HepG2 (cell line): ENCODE results near the gene PRRC1. TPM values are rescaled to one million over a fixed set of nuclear protein-coding genes. Genes with fewer than 3 reads are reported as not detected.

Experiments used
- ATAC-seq: fragments of 200-7000 bp; cut with Tn5 transposase; 3 replicates; pipeline ENCODE4 v1.9.1; 2020; ENCODE audit warnings: mild to moderate bottlenecking, moderate library complexity
- BruUV-seq: library from RNA; stranded (reverse); fragments of 400-500 nt; replicated peaks from 2 replicates; lab custom pipeline; 2021; lab: Mats Ljungman, UMichigan
- CTCF ChIA-PET: fragments of 300-600 bp; formaldehyde crosslinking; extraction: SDS; loops from one replicate; lab custom pipeline; 2021; ENCODE audit warnings: low total read pairs, inconsistent platforms, low intra/inter-chr PET ratio; lab: Yijun Ruan, JAX
- POLR2A ChIA-PET: fragments of 350-600 bp; sonication (Branson Sonifier 250); formaldehyde crosslinking; loops from one replicate; lab custom pipeline; 2020; ENCODE audit warnings: antibody characterized with exemption, inconsistent platforms; lab: Yijun Ruan, JAX
- DNase-seq: peaks from one replicate; pipeline ENCODE4 v3.0.0-alpha.2; 2015; ENCODE audit warnings: low spot score
- FAIRE-seq: peaks from 3 replicates; lab custom pipeline; 2011; peaks lifted over from hg19 to GRCh38; lab: Jason Lieb, UNC
- H2AFZ ChIP-seq: one replicate; pipeline ENCODE4 v1.6.1; 2011; ENCODE audit warnings: low read length, inconsistent platforms
- H3K27ac ChIP-seq: fragments of 300-600 bp; 3 replicates; pipeline ENCODE4 v1.8.0; 2011; ENCODE audit warnings: mixed run types, mild to moderate bottlenecking, mixed read lengths, low read length, inconsistent platforms; ENCODE audit not compliant: insufficient read depth; ENCODE audit errors: extremely low read length
- H3K27me3 ChIP-seq, 2 experiments: fragments of 200-600 bp in 1 of 2; 2 replicates in 1 of 2; 3 replicates in 1 of 2; pipeline versions ENCODE4 v1.6.0 to v1.8.0; 2011; ENCODE audit warnings: low read length in 2 of 2, mild to moderate bottlenecking in 2 of 2, moderate library complexity in 2 of 2, inconsistent platforms in 1 of 2; ENCODE audit not compliant: insufficient read depth in 2 of 2, control insufficient read depth in 1 of 2
- H3K36me3 ChIP-seq, 2 experiments: fragments of 200-600 bp in 1 of 2; replicated peaks in 1 of 2; 2 replicates in 1 of 2; 3 replicates in 1 of 2; pipeline versions ENCODE4 v1.5.1 to v1.8.0; 2011; ENCODE audit warnings: low read length in 2 of 2, inconsistent platforms in 1 of 2; ENCODE audit not compliant: insufficient read depth in 2 of 2, control insufficient read depth in 1 of 2
- H3K4me1 ChIP-seq: 2 replicates; pipeline ENCODE4 v1.5.1; 2012; ENCODE audit warnings: low read length, inconsistent platforms; ENCODE audit not compliant: insufficient read depth
- H3K4me2 ChIP-seq: 2 replicates; pipeline ENCODE4 v1.6.0; 2011; ENCODE audit warnings: low read depth, low read length, inconsistent platforms
- H3K4me3 ChIP-seq, 3 experiments: fragments of 200-600 bp in 1 of 3; sonication (generic), shearing (Covaris generic) in 1 of 3; replicated peaks in 1 of 3; 2 replicates each; pipeline ENCODE4 v1.5.1; 2011 to 2016; ENCODE audit warnings: low read length in 3 of 3, inconsistent platforms in 2 of 3, low read depth in 2 of 3, mild to moderate bottlenecking in 2 of 3, control low read depth in 1 of 3, mixed read lengths in 1 of 3; ENCODE audit not compliant: insufficient read depth in 1 of 3
- H3K79me2 ChIP-seq: one replicate; pipeline ENCODE4 v1.6.1; 2011; ENCODE audit warnings: low read length, inconsistent platforms; ENCODE audit not compliant: insufficient read depth
- H3K9ac ChIP-seq: 2 replicates; pipeline ENCODE4 v1.6.0; 2011; ENCODE audit warnings: mild to moderate bottlenecking, low read depth, low read length, inconsistent platforms; ENCODE audit not compliant: insufficient read depth
- H3K9me3 ChIP-seq: 2 replicates; pipeline ENCODE4 v1.5.1; 2012; ENCODE audit warnings: mild to moderate bottlenecking, low read length
- H4K20me1 ChIP-seq: 2 replicates; pipeline ENCODE4 v1.6.0; 2011; ENCODE audit warnings: inconsistent platforms, mild to moderate bottlenecking, low read length, moderate library complexity; ENCODE audit not compliant: insufficient read depth
- HDAC6 ChIP-seq: fragments of 200-600 bp; sonication (generic); IDR thresholded peaks from 2 replicates; pipeline ENCODE4 v1.7.0; 2017; ENCODE audit warnings: mild to moderate bottlenecking, antibody characterized with exemption, low read length, low read depth
- ISX ChIP-seq: sonication (generic); formaldehyde crosslinking; conservative IDR thresholded peaks from 2 replicates; pipeline ENCODE4 v1.5.0; 2020; ENCODE audit warnings: missing genetic modification reagents
- KMT2B ChIP-seq: IDR thresholded peaks from 2 replicates; pipeline ENCODE4 v1.6.1; 2016; ENCODE audit warnings: missing genetic modification reagents, missing compliant biosample characterization
- MAFF ChIP-seq: IDR thresholded peaks from 2 replicates; pipeline ENCODE4 v1.6.1; 2011; ENCODE audit warnings: low read depth, low read length, improper control_type of control experiment
- MLLT10 ChIP-seq: sonication (generic); formaldehyde crosslinking; IDR thresholded peaks from 2 replicates; pipeline ENCODE4 v1.4.0; 2020; ENCODE audit warnings: missing genetic modification reagents
- MXD4 ChIP-seq: IDR thresholded peaks from 2 replicates; pipeline ENCODE4 v1.6.1; 2016; ENCODE audit warnings: mild to moderate bottlenecking, missing biosample characterization, missing genetic modification reagents
- SNAPC5 ChIP-seq: sonication (generic); formaldehyde crosslinking; IDR thresholded peaks from 2 replicates; pipeline ENCODE4 v1.8.1; 2023; ENCODE audit warnings: mild to moderate bottlenecking, missing genetic modification reagents, borderline replicate concordance
- SRF ChIP-seq: IDR thresholded peaks from 2 replicates; pipeline ENCODE4 v1.6.1; 2011; ENCODE audit warnings: mild to moderate bottlenecking, low read depth, low read length, moderate library complexity
- SRY ChIP-seq: sonication (generic); formaldehyde crosslinking; IDR thresholded peaks from 2 replicates; pipeline ENCODE4 v1.8.0; 2022; ENCODE audit warnings: mild to moderate bottlenecking, missing genetic modification reagents
- ZMAT3 ChIP-seq: sonication (generic); formaldehyde crosslinking; conservative IDR thresholded peaks from 2 replicates; pipeline ENCODE4 v1.7.0; 2021; ENCODE audit warnings: missing genetic modification reagents
- ZNF260 ChIP-seq: sonication (generic); formaldehyde crosslinking; IDR thresholded peaks from 2 replicates; pipeline ENCODE4 v1.4.0; 2020; ENCODE audit warnings: missing genetic modification reagents, low read depth, mild to moderate bottlenecking, borderline replicate concordance
- ZNF343 ChIP-seq: sonication (generic); formaldehyde crosslinking; IDR thresholded peaks from 2 replicates; pipeline ENCODE4 v1.4.0; 2020; ENCODE audit warnings: mild to moderate bottlenecking, missing genetic modification reagents
- ZNF644 ChIP-seq: IDR thresholded peaks from 2 replicates; pipeline ENCODE4 v1.6.1; 2016; ENCODE audit warnings: low read depth
- WGBS: methylation state at CpG from one replicate; pipeline ENCODE4 v1.1.6; 2017; ENCODE audit warnings: low lambda C conversion rate; 5-methylcytosine and 5-hydroxymethylcytosine counted together
- in situ Hi-C: cut with HindIII; loops from 2 replicates; pipeline ENCODE4 v1.10.0; 2017; ENCODE audit warnings: low pct_unique_long_range_greater_than_20kb; ENCODE audit not compliant: extremely low pct_ligation_motif_present
- intact Hi-C: fragments of 100-400 bp; cut with micrococcal nuclease; formaldehyde crosslinking; loops from one replicate; pipeline ENCODE4 v1.10.0; 2022; ENCODE audit not compliant: unreplicated experiment
- polyA plus RNA-seq, 8 experiments: library from polyadenylated mRNA; depleted of rRNA in 3 of 8; stranded (reverse) in 7 of 8; unstranded in 1 of 8; fragments of >200 nt; fragmentation: Illumina TruSeq in 4 of 8; extraction: Trizol in 4 of 8; gene quantifications; 2 replicates each; pipeline versions ENCODE4 v1.2.1 to v1.2.3, GENCODE V29; 2011 to 2016; ENCODE audit warnings: low read depth in 4 of 8, missing spikeins in 1 of 8, mixed read lengths in 1 of 8; ENCODE audit not compliant: insufficient read depth in 1 of 8
- total RNA-seq, 5 experiments: library from RNA; depleted of rRNA; stranded (reverse); fragments of >200 nt; fragmentation: Illumina TruSeq; extraction: Trizol; gene quantifications; 2 replicates each; pipeline ENCODE4 v1.2.3, GENCODE V29; 2016; ENCODE audit warnings: low read depth in 1 of 5

PRRC1 gene
- total and polyA plus RNA-seq, 2 of the 13 experiments (the other 11 are each of a cell fraction or from before 2014, with no cell fraction given) = 48.5 to 51.9 TPM

GRCh38 chr5:127602896-127603844 is 85.7 kb downstream of the PRRC1 start:
- H4K20me1 ChIP-seq = no peaks in the 10 kb centered on the region
- H3K9me3 ChIP-seq = no peaks in the 10 kb centered on the region
- 9% methylated on average over 8 of the region's 8 CpGs for WGBS
- in situ Hi-C loops = no loop called here
- no peaks in the 10 kb centered on the region; a peak in 1 of 5 replicates for H3K27me3 ChIP-seq
- H3K36me3 ChIP-seq = no peaks in the 10 kb centered on the region
- H3K9ac ChIP-seq = no peak overlapping the region
- H3K27ac ChIP-seq = no peak overlapping the region
- H2AFZ ChIP-seq = no peak overlapping the region
- no peak overlapping the region for H3K4me3 ChIP-seq
- H3K4me1 ChIP-seq = no peaks in the 10 kb centered on the region
- intact Hi-C loops = no loop called here
- H3K79me2 ChIP-seq = no peaks in the 10 kb centered on the region
- ATAC-seq (no peak), FAIRE-seq (no peak), DNase-seq (no peak)
- ChIA-PET CTCF (no interaction called here), POLR2A (no interaction called here)
- TF ChIP-seq SRF (no peak), ISX (no peak), MXD4 (CRISPR knock-in tag) (no peak), HDAC6 (no peak), ZNF343 (CRISPR knock-in tag) (no peak), SNAPC5 (no peak), MAFF (no peak), ZNF260 (CRISPR knock-in tag) (no peak), SRY (CRISPR knock-in tag) (no peak), ZMAT3 (CRISPR knock-in tag) (no peak), KMT2B (CRISPR knock-in tag) (no peak), ZNF644 (CRISPR knock-in tag) (no peak), MLLT10 (CRISPR knock-in tag) (no peak)
- no peak overlapping the region for H3K4me2 ChIP-seq
- BruUV-seq = no TSS peak

Other genes starting within 250 kb of the PRRC1 start
- gene MEGF10, start 226.8 kb upstream of the PRRC1 start, total RNA-seq (2016; rRNA removed; fragmentation: Illumina TruSeq; extraction: Trizol) = not detected in 2 replicates
- not detected in 2 replicates for gene MEGF10, start 226.8 kb upstream of the PRRC1 start, polyA plus RNA-seq (2011; rRNA removed)
- gene CTXN3, start 131.4 kb downstream of the PRRC1 start, total RNA-seq (2016; rRNA removed; fragmentation: Illumina TruSeq; extraction: Trizol) = not detected in 2 replicates
- not detected in 2 replicates for gene CTXN3, start 131.4 kb downstream of the PRRC1 start, polyA plus RNA-seq (2011; rRNA removed)
- not detected in 2 replicates for gene CCDC192, start 185.8 kb downstream of the PRRC1 start, total RNA-seq (2016; rRNA removed; fragmentation: Illumina TruSeq; extraction: Trizol)
- gene CCDC192, start 185.8 kb downstream of the PRRC1 start, polyA plus RNA-seq (2011; rRNA removed) = not detected in 2 replicates